HG03108 (cell line): ENCODE results near the gene OR2T6.
"Not testable (repeated sequence)": the region's sequence is repeated elsewhere in the genome, so short reads cannot be mapped to it uniquely, and the experiment has no call there.

Experiments used
- ATAC-seq: cut with Tn5 transposase; IDR thresholded peaks from one replicate; pipeline ENCODE4 v1.9.1; 2021; ENCODE audit warnings: moderate library complexity; ENCODE audit not compliant: unreplicated experiment

OR2T6 gene, protein sequence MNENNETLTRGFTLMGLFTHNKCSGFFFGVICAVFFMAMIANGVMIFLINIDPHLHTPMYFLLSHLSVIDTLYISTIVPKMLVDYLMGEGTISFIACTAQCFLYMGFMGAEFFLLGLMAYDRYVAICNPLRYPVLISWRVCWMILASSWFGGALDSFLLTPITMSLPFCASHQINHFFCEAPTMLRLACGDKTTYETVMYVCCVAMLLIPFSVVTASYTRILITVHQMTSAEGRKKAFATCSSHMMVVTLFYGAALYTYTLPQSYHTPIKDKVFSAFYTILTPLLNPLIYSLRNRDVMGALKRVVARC

GRCh38 chr1:248375446-248375845 is at the start of gene OR2T6:
Gene OR2T6 (plus strand): TSS chr1:248375746. CDS start chr1:248387609, 11,863 bp downstream.
- ATAC-seq, result no peak

DNA sequence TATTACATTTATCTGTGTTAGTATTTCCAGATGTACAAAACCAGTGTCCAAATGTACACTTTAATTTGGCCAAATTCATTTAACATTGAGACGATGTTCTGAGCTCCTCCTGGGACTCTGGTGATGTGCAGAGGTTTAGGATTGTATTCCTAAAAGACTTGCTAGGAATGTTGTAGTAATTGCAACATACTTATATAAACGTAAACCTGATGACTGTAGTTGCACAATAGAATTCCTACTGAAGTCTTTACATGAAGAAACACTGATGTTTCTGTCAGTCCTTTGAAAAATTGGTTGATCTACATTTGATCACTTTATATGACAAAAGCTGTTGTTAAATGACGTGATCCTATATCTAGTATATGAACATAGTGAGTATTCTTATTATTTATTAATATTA is 32.1 kb upstream of the OR2T6 start:
- no peak for ATAC-seq

- ATAC-seq, result no peak
These were observed 27.1 kb upstream of the OR2T6 start, which contains the start of gene OR14C36 for GRCh38 chr1:248348475-248348874. Gene OR14C36 (plus strand): TSS chr1:248348775. CDS start chr1:248348775, 0 bp downstream.

DNA sequence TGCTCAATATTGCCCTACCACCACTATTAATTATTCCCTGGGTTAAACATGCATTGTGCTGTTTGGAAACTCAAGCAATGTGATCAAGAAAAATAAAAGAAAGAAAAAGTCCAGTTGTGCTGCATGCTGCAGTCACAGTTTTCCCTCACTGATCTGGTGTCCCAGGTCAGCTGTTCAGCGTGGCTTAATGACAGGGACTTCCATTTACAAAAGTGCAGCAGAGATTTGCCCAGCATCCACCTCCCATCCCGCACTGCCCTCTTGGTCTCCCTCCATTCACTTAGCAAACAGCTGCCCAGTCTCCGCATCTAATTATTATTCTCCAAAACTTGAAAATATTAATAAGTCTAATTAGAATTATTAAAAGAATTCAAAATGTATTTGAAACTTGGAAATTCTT is 16.1 kb upstream of the OR2T6 start:
- no peak for ATAC-seq

- ATAC-seq, result no peak
These were observed 14.3 kb upstream of the OR2T6 start, which contains the start of gene OR2T4 for GRCh38 chr1:248361121-248361715. Gene OR2T4 (plus strand): TSS chr1:248361665. CDS start chr1:248361665, 0 bp downstream.

DNA sequence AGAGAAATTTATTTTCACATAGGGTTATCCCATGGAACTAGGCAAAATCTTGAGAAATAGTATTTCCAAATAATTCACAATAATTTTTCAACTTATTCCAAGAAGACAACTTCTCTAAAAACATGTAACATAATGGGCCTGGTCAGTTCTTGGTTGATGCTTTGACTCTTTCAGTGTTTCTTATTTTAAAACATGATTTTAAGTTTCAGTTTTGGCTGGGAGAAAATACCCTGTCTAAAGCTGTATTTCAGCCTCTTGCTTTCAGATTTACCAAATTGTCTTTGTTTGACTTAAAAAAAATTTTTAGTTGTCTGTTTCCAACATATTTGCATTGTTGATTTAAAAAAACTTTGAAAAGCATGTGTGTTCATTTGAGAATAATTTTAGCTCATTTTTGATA is 8.9 kb upstream of the OR2T6 start:
- ATAC-seq, result no peak

GRCh38 chr1:248372394-248372793 is 3.2 kb upstream of the OR2T6 start:
- ATAC-seq, result no peak

GRCh38 chr1:248373761-248374160 is 1.8 kb upstream of the OR2T6 start:
- ATAC-seq, result no peak

- ATAC-seq, result no peak
These were observed 1.4 kb downstream of the OR2T6 start for GRCh38 chr1:248376916-248377315.

- no peak for ATAC-seq
These were observed 5.3 kb downstream of the OR2T6 start for GRCh38 chr1:248380854-248381253.

- no peak for ATAC-seq
These were observed 12.9 kb downstream of the OR2T6 start for GRCh38 chr1:248388426-248388825.

- no peak for ATAC-seq
These were observed 17.5 kb downstream of the OR2T6 start for GRCh38 chr1:248393050-248393449.

DNA sequence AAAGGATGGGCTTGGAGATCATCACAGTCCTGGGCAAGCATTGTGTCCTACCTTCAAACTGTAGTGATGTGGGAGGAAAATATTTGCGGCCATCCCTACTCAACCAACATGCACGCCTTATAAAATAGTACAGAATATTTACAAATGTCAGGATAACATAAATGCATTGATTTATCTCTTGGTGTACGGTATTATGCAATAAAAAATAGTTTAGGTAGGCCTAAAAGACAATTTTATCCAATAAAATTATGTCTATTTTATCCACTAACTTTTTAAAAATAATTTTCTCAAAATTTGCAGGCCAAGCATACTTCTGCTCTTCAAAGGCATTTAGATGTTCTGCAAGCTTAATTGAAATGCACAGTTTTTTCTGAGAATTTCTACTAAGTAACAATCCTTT is 27.2 kb downstream of the OR2T6 start, which contains the start of gene OR2T1:
Gene OR2T1, plus strand, starts transcription at position 301 of the 400 bp plus-strand sequence. CDS start 3,100 bp downstream, outside the sequence.
- ATAC-seq, result no peak

DNA sequence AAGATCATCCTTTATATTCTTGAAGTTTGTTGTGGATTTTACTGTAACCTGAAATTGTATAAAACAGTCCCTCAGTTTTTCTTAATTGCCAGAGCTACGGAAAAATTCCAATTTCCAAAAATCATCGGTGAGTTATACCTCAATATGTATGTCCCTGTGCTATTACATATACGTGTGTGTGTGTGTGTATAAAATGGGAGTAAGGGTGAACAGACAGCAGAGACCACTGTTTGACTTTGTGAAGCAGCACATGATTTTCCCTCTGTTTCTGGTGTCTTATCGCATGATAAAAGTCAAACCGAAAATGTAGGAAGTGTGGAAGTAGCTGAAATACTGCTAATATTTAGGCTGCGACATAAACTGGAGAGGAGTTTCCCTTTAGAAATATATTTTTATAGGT is 28.5 kb downstream of the OR2T6 start:
- no peak for ATAC-seq

GRCh38 chr1:248406721-248407692 is 31.5 kb downstream of the OR2T6 start:
- no peak for ATAC-seq

GRCh38 chr1:248416226-248416625 is 40.7 kb downstream of the OR2T6 start:
- ATAC-seq, result no peak

DNA sequence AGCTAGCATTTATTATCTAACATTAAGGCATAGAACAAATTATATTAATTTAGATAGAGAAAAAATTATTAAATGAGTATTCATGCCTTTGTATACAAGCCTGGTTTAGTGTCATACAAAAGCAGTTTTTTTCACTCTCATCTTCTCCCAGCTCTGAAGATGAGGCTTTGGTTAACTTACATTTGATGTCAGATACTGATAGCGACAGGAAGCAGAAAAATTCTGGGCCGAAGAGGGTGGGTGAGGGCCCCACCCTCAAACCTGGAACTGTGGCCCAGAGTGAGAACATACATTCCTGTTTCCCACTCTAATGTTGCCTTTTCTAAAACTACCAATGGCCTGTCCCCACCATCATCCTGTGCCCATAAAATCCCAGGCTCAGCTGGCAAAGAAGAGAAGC is 42.3 kb downstream of the OR2T6 start:
- ATAC-seq, result no peak

DNA sequence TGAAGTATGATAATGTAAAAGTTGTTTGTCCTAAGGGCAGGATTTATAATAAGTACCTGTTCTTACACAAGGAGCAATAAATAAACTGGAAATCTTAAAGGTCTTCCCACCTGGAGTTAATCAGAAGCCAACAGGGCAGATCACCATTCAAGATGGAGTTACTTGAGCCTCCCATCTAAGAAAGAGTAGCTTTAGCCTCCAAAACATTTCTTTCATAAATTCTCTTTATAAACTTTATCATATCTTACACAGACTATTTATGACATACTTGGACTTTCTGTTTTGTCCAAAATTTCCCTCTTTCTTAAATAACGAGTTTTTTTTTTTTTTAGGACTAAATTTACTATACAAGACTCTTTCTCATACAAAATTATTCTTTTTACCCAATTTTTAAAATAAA is 45.8 kb downstream of the OR2T6 start:
- no peak for ATAC-seq

GRCh38 chr1:248427526-248428191 is 52.1 kb downstream of the OR2T6 start:
- ATAC-seq, result peak; percentile 26

- ATAC-seq, result peak; percentile 97
These were observed 52.6 kb downstream of the OR2T6 start for GRCh38 chr1:248428192-248428533.

DNA sequence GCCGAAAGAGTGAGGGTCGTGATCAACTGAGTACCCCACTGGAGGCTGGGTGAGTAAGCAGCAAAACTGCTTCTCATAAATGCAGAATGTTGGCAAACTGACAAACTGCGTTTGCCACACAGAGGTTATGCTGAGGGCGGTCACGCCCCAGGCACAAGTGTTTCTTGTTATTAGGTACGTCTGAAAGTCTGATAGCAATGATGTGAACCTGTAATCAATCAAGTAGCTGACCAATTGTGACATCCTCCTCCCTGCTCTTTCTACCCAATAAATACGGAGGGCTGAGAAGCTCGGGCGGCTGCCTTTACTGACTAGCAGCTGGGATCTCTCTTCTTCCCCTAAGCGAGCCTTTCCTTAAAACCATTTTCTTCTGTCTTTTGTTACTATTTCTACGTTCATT is 56.1 kb downstream of the OR2T6 start:
- ATAC-seq, result not testable (repeated sequence)
